C4-2B (cell line): Measurements from ENCODE around the gene FLT3LG.

ENCODE experiments used
- ZFX ChIP-seq: fragments of 450-650 bp; IDR thresholded peaks from 2 replicates; pipeline ENCODE4 v1.6.1; 2017
- TF ChIP-seq, protein P1 (sequence below): fragments of 450-650 bp; conservative IDR thresholded peaks from 2 replicates; pipeline ENCODE4 v1.5.1; 2017; ENCODE audit warnings: mild to moderate bottlenecking

DNA sequence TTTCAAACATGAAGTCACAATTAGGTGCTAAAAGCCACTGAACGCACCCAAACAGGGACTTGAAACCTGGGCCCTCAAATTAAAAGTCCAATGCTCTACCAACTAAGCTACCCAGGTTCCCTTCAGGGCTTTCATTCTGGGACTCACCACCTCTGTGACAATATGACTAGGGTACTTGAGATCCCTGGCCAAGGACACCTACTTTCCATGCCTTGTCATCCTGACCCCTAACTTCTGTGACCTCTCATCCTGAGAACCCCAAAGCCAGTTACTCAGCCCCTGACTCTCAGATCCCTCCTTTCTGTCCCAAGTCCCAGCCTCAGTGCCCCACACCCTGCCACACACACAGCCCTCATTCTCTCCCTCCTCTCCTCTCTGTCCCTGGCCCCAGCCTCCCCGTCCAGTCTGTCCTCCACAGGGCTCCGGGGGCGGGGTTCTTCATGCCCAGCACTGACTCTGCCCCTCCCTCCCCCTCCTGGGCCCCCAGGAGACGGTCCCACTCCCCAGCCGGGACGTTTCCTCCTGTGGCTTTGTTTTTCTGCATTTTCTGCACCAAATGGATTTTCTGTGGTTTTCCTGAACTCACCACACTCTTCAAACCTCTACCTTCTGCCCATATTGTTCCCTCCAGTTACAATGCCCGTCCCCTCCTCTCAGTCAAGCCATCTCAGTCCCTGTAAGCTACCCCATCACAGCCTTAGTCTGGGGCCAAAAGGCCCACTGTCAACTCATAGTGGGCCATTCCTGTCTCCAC lies 60.8 kb downstream of the FLT3LG start:
- TF ChIP-seq, protein P1, sequence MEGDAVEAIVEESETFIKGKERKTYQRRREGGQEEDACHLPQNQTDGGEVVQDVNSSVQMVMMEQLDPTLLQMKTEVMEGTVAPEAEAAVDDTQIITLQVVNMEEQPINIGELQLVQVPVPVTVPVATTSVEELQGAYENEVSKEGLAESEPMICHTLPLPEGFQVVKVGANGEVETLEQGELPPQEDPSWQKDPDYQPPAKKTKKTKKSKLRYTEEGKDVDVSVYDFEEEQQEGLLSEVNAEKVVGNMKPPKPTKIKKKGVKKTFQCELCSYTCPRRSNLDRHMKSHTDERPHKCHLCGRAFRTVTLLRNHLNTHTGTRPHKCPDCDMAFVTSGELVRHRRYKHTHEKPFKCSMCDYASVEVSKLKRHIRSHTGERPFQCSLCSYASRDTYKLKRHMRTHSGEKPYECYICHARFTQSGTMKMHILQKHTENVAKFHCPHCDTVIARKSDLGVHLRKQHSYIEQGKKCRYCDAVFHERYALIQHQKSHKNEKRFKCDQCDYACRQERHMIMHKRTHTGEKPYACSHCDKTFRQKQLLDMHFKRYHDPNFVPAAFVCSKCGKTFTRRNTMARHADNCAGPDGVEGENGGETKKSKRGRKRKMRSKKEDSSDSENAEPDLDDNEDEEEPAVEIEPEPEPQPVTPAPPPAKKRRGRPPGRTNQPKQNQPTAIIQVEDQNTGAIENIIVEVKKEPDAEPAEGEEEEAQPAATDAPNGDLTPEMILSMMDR = no peak
- no peak for TF ChIP-seq ZFX
